GM23338 (cell line): ENCODE results near the gene HIVEP3. TPM values are rescaled to one million over a fixed set of nuclear protein-coding genes. Genes with fewer than 3 reads are reported as not detected.

ENCODE experiments used
- ATAC-seq: fragments of 200-7000 bp; cut with Tn5 transposase; 3 replicates; pipeline ENCODE4 v1.9.1; 2020
- DNase-seq: peaks from one replicate; pipeline ENCODE4 v3.0.0-alpha.2; 2015; ENCODE audit warnings: low spot score
- H2AFZ ChIP-seq: fragments of 200-600 bp; sonication (generic); 2 replicates; pipeline ENCODE4 v1.8.0; 2016; ENCODE audit warnings: antibody characterized with exemption, mild to moderate bottlenecking, moderate library complexity
- H3F3A ChIP-seq: fragments of 200-600 bp; sonication (generic); replicated peaks from 2 replicates; pipeline ENCODE4 v1.8.0; 2017; ENCODE audit warnings: antibody characterized with exemption, mixed run types, low read depth
- H3K27ac ChIP-seq: fragments of 200-600 bp; sonication (generic); 2 replicates; pipeline ENCODE4 v1.6.1; 2016; ENCODE audit warnings: low read depth
- H3K27me3 ChIP-seq: fragments of 200-600 bp; sonication (generic); 2 replicates; pipeline ENCODE4 v1.8.0; 2016; ENCODE audit warnings: mild to moderate bottlenecking, mixed run types, moderate library complexity; ENCODE audit not compliant: insufficient read depth
- H3K36me3 ChIP-seq: fragments of 200-600 bp; sonication (generic); 2 replicates; pipeline ENCODE4 v1.8.0; 2016; ENCODE audit warnings: mild to moderate bottlenecking; ENCODE audit not compliant: insufficient read depth
- H3K4me1 ChIP-seq: fragments of 200-600 bp; sonication (generic); 2 replicates; pipeline ENCODE4 v1.8.0; 2016; ENCODE audit warnings: mild to moderate bottlenecking, moderate library complexity; ENCODE audit not compliant: insufficient read depth
- H3K4me2 ChIP-seq: fragments of 200-600 bp; sonication (generic); 2 replicates; pipeline ENCODE4 v1.7.1; 2017; ENCODE audit warnings: mixed run types
- H3K4me3 ChIP-seq: fragments of 200-600 bp; sonication (generic); 2 replicates; pipeline ENCODE4 v1.6.1; 2016; ENCODE audit warnings: mixed run types
- H3K79me2 ChIP-seq: fragments of 200-600 bp; sonication (generic); replicated peaks from 2 replicates; pipeline ENCODE4 v1.8.0; 2017; ENCODE audit warnings: mild to moderate bottlenecking; ENCODE audit not compliant: insufficient read depth
- H3K9me2 ChIP-seq: fragments of 200-600 bp; sonication (generic); 2 replicates; pipeline ENCODE4 v1.8.0; 2017; ENCODE audit not compliant: insufficient read depth
- H4K20me1 ChIP-seq: fragments of 200-600 bp; sonication (generic); replicated peaks from 2 replicates; pipeline ENCODE4 v1.8.0; 2017; ENCODE audit warnings: mild to moderate bottlenecking; ENCODE audit not compliant: insufficient read depth
- H3K27ac Mint-ChIP-seq: 2 replicates; pipeline ENCODE4 v1.8.0; 2020; ENCODE audit warnings: inconsistent platforms, mild to moderate bottlenecking, moderate library complexity, mixed read lengths
- H3K27me3 Mint-ChIP-seq: 3 replicates; pipeline ENCODE4 v1.8.0; 2022; ENCODE audit warnings: low read depth, mild to moderate bottlenecking, moderate library complexity, mixed read lengths, inconsistent platforms; ENCODE audit not compliant: insufficient read depth, poor library complexity
- H3K36me3 Mint-ChIP-seq: 3 replicates; pipeline ENCODE4 v1.8.0; 2021; ENCODE audit warnings: low read depth, mild to moderate bottlenecking, inconsistent platforms, moderate library complexity, mixed read lengths
- H3K4me1 Mint-ChIP-seq: 3 replicates; pipeline ENCODE4 v1.8.0; 2020; ENCODE audit warnings: mild to moderate bottlenecking, inconsistent platforms, mixed read lengths
- H3K4me3 Mint-ChIP-seq: 3 replicates; pipeline ENCODE4 v1.8.0; 2021; ENCODE audit warnings: moderate library complexity, mild to moderate bottlenecking, inconsistent platforms, mixed read lengths
- H3K9me3 Mint-ChIP-seq: 3 replicates; pipeline ENCODE4 v1.8.0; 2020; ENCODE audit warnings: moderate library complexity, mild to moderate bottlenecking, inconsistent platforms, mixed read lengths
- POLR2AphosphoS5 ChIP-seq: IDR thresholded peaks from 2 replicates; pipeline ENCODE4 v1.6.1; 2016; ENCODE audit warnings: antibody characterized with exemption, low read depth
- polyA plus RNA-seq: library from polyadenylated mRNA; unstranded; fragments of >200 nt; fragmentation: Nextera tagmentation; extraction: Ambion mirVana; gene quantifications from 2 replicates; pipeline ENCODE4 v1.2.1, GENCODE V29; 2016
- total RNA-seq: library from RNA; depleted of rRNA; stranded (reverse); fragments of >200 nt; shearing (Covaris generic); gene quantifications from 2 replicates; pipeline ENCODE4 v1.2.3, GENCODE V29; 2014
- TF ChIP-seq, protein P1 (sequence below): fragments of 250-450 bp; sonication (Bioruptor Pico); IDR thresholded peaks from 2 replicates; pipeline ENCODE4 v1.5.0; 2020; ENCODE audit warnings: mild to moderate bottlenecking, moderate library complexity
- TF ChIP-seq, protein P2 (sequence below), 2 experiments: fragments of 200-600 bp in 1 of 2; sonication (generic) in 1 of 2; conservative IDR thresholded peaks; 2 replicates each; pipeline versions ENCODE4 v1.5.1 to v1.6.1; 2016 to 2017; ENCODE audit warnings: antibody characterized with exemption in 2 of 2, low read depth in 2 of 2, mild to moderate bottlenecking in 2 of 2, moderate library complexity in 1 of 2
- TF ChIP-seq, protein P3 (sequence below): IDR thresholded peaks from one replicate; pipeline ENCODE4 v1.6.1; 2018; ENCODE audit warnings: antibody characterized with exemption; ENCODE audit not compliant: unreplicated experiment

Gene HIVEP3
- total and polyA plus RNA-seq, 2 experiments from 2014 or later: 0.14 to 0.24 TPM

DNA sequence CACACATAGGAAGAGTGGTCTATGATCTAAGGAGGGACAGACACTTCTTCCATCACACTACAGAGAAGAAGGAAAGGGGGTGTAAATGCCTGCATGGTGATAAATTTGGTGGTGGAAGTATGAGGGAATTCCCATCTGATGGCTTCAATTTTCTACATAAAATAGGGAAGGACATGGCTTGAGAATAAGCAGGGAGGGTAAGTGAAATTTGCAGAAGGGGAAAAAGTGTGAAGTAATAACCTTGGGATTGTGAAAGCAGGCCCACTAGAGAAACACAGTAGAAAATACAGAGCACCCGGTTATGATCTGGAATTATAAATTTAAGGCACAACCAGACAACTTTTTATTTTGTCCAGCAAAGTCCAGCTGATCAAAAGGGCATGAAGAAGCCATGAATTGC lies 22.7 kb upstream of the HIVEP3 start:
- H3K4me3 ChIP-seq: no peak overlapping the region
- ATAC-seq: no peak
- peaks cover 2% of the 10 kb centered on the region for H3K27me3 Mint-ChIP-seq
- H3K36me3 ChIP-seq: 0 out of 2 replicates have a peak, but pooled peaks cover 2% of the 10 kb centered on the region
- H2AFZ ChIP-seq: no peak overlapping the region
- peaks cover 15% of the 10 kb centered on the region for H3K9me3 Mint-ChIP-seq
- no peak overlapping the region for H3K4me3 Mint-ChIP-seq
- H3K4me1 ChIP-seq: no peaks in the 10 kb centered on the region
- TF ChIP-seq, protein P1, sequence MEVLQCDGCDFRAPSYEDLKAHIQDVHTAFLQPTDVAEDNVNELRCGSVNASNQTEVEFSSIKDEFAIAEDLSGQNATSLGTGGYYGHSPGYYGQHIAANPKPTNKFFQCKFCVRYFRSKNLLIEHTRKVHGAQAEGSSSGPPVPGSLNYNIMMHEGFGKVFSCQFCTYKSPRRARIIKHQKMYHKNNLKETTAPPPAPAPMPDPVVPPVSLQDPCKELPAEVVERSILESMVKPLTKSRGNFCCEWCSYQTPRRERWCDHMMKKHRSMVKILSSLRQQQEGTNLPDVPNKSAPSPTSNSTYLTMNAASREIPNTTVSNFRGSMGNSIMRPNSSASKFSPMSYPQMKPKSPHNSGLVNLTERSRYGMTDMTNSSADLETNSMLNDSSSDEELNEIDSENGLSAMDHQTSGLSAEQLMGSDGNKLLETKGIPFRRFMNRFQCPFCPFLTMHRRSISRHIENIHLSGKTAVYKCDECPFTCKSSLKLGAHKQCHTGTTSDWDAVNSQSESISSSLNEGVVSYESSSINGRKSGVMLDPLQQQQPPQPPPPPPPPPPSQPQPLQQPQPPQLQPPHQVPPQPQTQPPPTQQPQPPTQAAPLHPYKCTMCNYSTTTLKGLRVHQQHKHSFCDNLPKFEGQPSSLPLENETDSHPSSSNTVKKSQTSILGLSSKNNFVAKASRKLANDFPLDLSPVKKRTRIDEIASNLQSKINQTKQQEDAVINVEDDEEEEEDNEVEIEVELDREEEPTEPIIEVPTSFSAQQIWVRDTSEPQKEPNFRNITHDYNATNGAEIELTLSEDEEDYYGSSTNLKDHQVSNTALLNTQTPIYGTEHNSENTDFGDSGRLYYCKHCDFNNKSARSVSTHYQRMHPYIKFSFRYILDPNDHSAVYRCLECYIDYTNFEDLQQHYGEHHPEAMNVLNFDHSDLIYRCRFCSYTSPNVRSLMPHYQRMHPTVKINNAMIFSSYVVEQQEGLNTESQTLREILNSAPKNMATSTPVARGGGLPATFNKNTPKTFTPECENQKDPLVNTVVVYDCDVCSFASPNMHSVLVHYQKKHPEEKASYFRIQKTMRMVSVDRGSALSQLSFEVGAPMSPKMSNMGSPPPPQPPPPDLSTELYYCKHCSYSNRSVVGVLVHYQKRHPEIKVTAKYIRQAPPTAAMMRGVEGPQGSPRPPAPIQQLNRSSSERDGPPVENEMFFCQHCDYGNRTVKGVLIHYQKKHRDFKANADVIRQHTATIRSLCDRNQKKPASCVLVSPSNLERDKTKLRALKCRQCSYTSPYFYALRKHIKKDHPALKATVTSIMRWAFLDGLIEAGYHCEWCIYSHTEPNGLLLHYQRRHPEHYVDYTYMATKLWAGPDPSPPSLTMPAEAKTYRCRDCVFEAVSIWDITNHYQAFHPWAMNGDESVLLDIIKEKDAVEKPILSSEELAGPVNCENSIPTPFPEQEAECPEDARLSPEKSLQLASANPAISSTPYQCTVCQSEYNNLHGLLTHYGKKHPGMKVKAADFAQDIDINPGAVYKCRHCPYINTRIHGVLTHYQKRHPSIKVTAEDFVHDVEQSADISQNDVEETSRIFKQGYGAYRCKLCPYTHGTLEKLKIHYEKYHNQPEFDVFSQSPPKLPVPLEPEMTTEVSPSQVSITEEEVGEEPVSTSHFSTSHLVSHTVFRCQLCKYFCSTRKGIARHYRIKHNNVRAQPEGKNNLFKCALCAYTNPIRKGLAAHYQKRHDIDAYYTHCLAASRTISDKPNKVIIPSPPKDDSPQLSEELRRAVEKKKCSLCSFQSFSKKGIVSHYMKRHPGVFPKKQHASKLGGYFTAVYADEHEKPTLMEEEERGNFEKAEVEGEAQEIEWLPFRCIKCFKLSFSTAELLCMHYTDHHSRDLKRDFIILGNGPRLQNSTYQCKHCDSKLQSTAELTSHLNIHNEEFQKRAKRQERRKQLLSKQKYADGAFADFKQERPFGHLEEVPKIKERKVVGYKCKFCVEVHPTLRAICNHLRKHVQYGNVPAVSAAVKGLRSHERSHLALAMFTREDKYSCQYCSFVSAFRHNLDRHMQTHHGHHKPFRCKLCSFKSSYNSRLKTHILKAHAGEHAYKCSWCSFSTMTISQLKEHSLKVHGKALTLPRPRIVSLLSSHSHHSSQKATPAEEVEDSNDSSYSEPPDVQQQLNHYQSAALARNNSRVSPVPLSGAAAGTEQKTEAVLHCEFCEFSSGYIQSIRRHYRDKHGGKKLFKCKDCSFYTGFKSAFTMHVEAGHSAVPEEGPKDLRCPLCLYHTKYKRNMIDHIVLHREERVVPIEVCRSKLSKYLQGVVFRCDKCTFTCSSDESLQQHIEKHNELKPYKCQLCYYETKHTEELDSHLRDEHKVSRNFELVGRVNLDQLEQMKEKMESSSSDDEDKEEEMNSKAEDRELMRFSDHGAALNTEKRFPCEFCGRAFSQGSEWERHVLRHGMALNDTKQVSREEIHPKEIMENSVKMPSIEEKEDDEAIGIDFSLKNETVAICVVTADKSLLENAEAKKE (CRISPR knock-in tag): no peak
- TF ChIP-seq, protein P2, sequence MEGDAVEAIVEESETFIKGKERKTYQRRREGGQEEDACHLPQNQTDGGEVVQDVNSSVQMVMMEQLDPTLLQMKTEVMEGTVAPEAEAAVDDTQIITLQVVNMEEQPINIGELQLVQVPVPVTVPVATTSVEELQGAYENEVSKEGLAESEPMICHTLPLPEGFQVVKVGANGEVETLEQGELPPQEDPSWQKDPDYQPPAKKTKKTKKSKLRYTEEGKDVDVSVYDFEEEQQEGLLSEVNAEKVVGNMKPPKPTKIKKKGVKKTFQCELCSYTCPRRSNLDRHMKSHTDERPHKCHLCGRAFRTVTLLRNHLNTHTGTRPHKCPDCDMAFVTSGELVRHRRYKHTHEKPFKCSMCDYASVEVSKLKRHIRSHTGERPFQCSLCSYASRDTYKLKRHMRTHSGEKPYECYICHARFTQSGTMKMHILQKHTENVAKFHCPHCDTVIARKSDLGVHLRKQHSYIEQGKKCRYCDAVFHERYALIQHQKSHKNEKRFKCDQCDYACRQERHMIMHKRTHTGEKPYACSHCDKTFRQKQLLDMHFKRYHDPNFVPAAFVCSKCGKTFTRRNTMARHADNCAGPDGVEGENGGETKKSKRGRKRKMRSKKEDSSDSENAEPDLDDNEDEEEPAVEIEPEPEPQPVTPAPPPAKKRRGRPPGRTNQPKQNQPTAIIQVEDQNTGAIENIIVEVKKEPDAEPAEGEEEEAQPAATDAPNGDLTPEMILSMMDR (conservative IDR thresholded peaks at IDR 0.05; ENCODE audit: low read depth in 2 of 2): no peak
- no peak for TF ChIP-seq POLR2AphosphoS5
- TF ChIP-seq, protein P3, sequence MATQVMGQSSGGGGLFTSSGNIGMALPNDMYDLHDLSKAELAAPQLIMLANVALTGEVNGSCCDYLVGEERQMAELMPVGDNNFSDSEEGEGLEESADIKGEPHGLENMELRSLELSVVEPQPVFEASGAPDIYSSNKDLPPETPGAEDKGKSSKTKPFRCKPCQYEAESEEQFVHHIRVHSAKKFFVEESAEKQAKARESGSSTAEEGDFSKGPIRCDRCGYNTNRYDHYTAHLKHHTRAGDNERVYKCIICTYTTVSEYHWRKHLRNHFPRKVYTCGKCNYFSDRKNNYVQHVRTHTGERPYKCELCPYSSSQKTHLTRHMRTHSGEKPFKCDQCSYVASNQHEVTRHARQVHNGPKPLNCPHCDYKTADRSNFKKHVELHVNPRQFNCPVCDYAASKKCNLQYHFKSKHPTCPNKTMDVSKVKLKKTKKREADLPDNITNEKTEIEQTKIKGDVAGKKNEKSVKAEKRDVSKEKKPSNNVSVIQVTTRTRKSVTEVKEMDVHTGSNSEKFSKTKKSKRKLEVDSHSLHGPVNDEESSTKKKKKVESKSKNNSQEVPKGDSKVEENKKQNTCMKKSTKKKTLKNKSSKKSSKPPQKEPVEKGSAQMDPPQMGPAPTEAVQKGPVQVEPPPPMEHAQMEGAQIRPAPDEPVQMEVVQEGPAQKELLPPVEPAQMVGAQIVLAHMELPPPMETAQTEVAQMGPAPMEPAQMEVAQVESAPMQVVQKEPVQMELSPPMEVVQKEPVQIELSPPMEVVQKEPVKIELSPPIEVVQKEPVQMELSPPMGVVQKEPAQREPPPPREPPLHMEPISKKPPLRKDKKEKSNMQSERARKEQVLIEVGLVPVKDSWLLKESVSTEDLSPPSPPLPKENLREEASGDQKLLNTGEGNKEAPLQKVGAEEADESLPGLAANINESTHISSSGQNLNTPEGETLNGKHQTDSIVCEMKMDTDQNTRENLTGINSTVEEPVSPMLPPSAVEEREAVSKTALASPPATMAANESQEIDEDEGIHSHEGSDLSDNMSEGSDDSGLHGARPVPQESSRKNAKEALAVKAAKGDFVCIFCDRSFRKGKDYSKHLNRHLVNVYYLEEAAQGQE: no peak
- H3K4me1 Mint-ChIP-seq: no peaks in the 10 kb centered on the region
- no peaks in the 10 kb centered on the region for H3F3A ChIP-seq
- no peaks in the 10 kb centered on the region for H3K27me3 ChIP-seq
- peaks cover 5% of the 10 kb centered on the region for H3K9me2 ChIP-seq
- no peak for DNase-seq
- H3K36me3 Mint-ChIP-seq: 0 out of 3 replicates have a peak, but pooled peaks cover 2% of the 10 kb centered on the region
- H3K4me2 ChIP-seq: no peak overlapping the region
- no peaks in the 10 kb centered on the region for H4K20me1 ChIP-seq
- H3K27ac Mint-ChIP-seq: no peak overlapping the region
- H3K27ac ChIP-seq: no peak overlapping the region
- H3K79me2 ChIP-seq: no peaks in the 10 kb centered on the region
